Smooth muscle cell (in vitro differentiated cells): ENCODE data around the gene LOX. TPM values are rescaled to one million over a fixed set of nuclear protein-coding genes. Genes with fewer than 3 reads are reported as not detected.

Experiments used
- DNase-seq: peaks from one replicate; lab custom pipeline; 2025; ENCODE audit not compliant: unreplicated experiment; lab: John Stamatoyannopoulos, UW
- H2AFZ ChIP-seq: fragments of 200-600 bp; sonication (generic); 2 replicates; pipeline ENCODE4 v1.6.0; 2016; ENCODE audit warnings: antibody characterized with exemption, low read depth, mild to moderate bottlenecking
- H3F3A ChIP-seq: fragments of 200-600 bp; sonication (generic); 2 replicates; pipeline ENCODE4 v1.6.0; 2017; ENCODE audit warnings: antibody characterized with exemption, low read depth
- H3K27ac ChIP-seq: fragments of 200-600 bp; sonication (generic); 2 replicates; pipeline ENCODE4 v1.5.1; 2016; ENCODE audit warnings: low read depth, mild to moderate bottlenecking
- H3K27me3 ChIP-seq: fragments of 200-600 bp; sonication (generic); 2 replicates; pipeline ENCODE4 v1.6.1; 2016; ENCODE audit warnings: low read depth, mild to moderate bottlenecking
- H3K36me3 ChIP-seq: fragments of 200-600 bp; sonication (generic); 2 replicates; pipeline ENCODE4 v1.5.1; 2016; ENCODE audit warnings: low read depth
- H3K4me1 ChIP-seq: fragments of 200-600 bp; sonication (generic); 2 replicates; pipeline ENCODE4 v1.5.1; 2016; ENCODE audit warnings: low read depth
- H3K4me2 ChIP-seq: fragments of 200-600 bp; sonication (generic); 2 replicates; pipeline ENCODE4 v1.6.0; 2016; ENCODE audit warnings: mild to moderate bottlenecking
- H3K4me3 ChIP-seq: fragments of 200-600 bp; sonication (generic); 2 replicates; pipeline ENCODE4 v1.5.1; 2016; ENCODE audit warnings: mild to moderate bottlenecking
- H3K79me2 ChIP-seq: fragments of 200-600 bp; sonication (generic); 2 replicates; pipeline ENCODE4 v1.6.0; 2016; ENCODE audit warnings: low read depth, mild to moderate bottlenecking
- H3K9ac ChIP-seq: fragments of 200-600 bp; sonication (generic); 2 replicates; pipeline ENCODE4 v1.6.0; 2016; ENCODE audit warnings: low read depth
- H3K9me3 ChIP-seq: fragments of 200-600 bp; sonication (generic); replicated peaks from 2 replicates; pipeline ENCODE4 v1.5.1; 2016; ENCODE audit warnings: low read depth
- H4K20me1 ChIP-seq: fragments of 200-600 bp; sonication (generic); 2 replicates; pipeline ENCODE4 v1.6.0; 2016; ENCODE audit warnings: low read depth
- CTCF ChIP-seq: fragments of 200-600 bp; sonication (generic); IDR thresholded peaks from 2 replicates; pipeline ENCODE4 v1.5.1; 2017; ENCODE audit warnings: borderline replicate concordance, mild to moderate bottlenecking, antibody characterized with exemption; ENCODE audit not compliant: insufficient read depth, poor library complexity, severe bottlenecking
- WGBS: methylation state at CpG from one replicate; pipeline ENCODE4 v1.1.7; 2016; ENCODE audit warnings: low lambda C conversion rate; 5-methylcytosine and 5-hydroxymethylcytosine counted together
- polyA plus RNA-seq: library from polyadenylated mRNA; unstranded; fragments of >200 nt; fragmentation: Nextera tagmentation; extraction: Ambion mirVana; gene quantifications from 2 replicates; pipeline ENCODE4 v1.2.1, GENCODE V29; 2016
- total RNA-seq: library from RNA; depleted of rRNA; stranded (reverse); fragments of >200 nt; gene quantifications from 2 replicates; pipeline ENCODE4 v1.2.3, GENCODE V29; 2014

Gene LOX
- total and polyA plus RNA-seq, 2 experiments from 2014 or later, result 642 to 808 TPM

- Histone ChIP-seq H3F3A (no peaks in the 10 kb centered on the region), H2AFZ (no peak overlapping the region), H4K20me1 (no peaks in the 10 kb centered on the region), H3K27me3 (no peaks in the 10 kb centered on the region), H3K4me2 (no peak overlapping the region), H3K9me3 (no peaks in the 10 kb centered on the region), H3K79me2 (no peaks in the 10 kb centered on the region), H3K9ac (no peak overlapping the region), H3K36me3 (no peaks in the 10 kb centered on the region), H3K4me3 (no peak overlapping the region), H3K4me1 (peaks cover 4% of the 10 kb centered on the region), H3K27ac (no peak overlapping the region)
- TF ChIP-seq CTCF, result no peak
- no peak for DNase-seq
Observed at GRCh38 chr5:122056913-122057312, 21.1 kb downstream of the LOX start.

DNA sequence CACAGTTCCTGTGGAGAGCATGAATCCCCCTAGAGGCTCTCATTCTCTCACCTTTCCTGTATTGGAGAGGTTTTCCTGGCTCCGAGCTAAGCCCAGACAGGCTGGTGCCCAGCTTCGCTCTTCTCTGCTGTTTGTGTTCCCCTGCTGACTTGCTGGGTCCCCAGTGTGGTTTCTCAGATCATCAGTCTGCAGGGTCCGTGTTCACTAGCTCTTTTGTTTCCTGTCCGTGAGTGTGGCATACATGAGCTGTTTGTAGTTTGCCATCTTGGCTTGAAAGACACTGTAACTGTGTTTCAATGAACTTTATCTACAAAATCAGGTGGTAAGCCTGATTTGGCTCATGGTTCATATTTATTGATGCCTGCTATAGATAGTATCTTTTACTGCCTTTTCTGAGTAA is 23.8 kb downstream of the LOX start:
- no peak for DNase-seq
- Histone ChIP-seq H3K4me2 (no peak overlapping the region), H3K27me3 (no peaks in the 10 kb centered on the region), H3K36me3 (no peaks in the 10 kb centered on the region), H3K4me3 (no peak overlapping the region), H3K4me1 (no peaks in the 10 kb centered on the region), H3K27ac (no peak overlapping the region), H3K9ac (no peak overlapping the region), H4K20me1 (no peaks in the 10 kb centered on the region), H3K9me3 (no peaks in the 10 kb centered on the region), H3F3A (no peaks in the 10 kb centered on the region), H3K79me2 (no peaks in the 10 kb centered on the region), H2AFZ (no peak overlapping the region)
- no peak for TF ChIP-seq CTCF
- WGBS, result 95% methylated on average over 4 of the region's 4 CpGs

DNA sequence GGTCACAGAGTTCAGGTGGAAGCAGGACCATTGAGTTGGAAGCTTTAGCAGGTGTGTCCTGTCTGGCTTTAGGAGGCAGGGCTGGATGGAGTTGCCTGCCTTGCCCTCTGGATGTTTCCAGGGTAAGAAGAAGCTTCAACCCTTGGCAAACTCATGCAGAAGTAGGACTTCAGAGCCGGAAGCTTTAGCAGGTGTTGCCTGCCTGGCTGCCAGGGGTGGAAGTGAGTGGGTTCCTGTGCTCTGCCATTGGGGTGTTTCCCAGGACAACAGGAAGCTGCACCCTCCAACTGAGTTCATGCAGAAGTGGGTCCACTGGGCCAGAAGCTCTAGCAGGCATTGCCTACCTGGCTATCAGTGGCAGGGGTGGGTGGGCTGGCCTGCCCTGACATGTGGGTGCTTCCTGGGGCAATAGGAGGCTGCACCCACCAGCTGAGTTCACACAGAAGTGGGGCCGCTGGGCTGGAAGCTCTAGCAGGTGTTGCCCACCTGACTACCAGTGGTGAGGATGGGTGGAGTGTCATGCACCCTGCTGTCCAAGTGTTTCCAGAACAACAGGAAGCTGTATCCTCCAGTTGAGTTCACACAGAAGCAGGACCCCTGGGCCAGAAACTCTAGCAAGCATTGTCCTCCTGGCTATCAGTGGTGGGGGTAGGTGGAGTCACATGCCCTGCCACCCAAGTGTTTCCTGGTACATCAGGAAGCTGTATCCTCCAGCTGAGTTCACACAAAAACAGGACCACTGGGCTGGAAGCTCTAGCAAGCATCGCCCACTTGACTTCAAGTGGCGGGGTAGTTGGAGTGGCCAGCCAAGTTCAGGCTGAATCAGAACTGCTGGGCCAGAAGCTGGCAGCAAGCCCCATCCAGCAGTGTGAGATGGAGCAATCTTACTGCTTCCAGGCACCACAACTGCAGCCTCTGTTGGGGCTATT is 24.6 kb downstream of the LOX start:
- no peak for DNase-seq
- no peak overlapping the region for H3K4me2 ChIP-seq
- H4K20me1 ChIP-seq, result no peaks in the 10 kb centered on the region
- H3K9ac ChIP-seq, result no peak overlapping the region
- H3K4me1 ChIP-seq, result no peaks in the 10 kb centered on the region
- H3F3A ChIP-seq, result no peaks in the 10 kb centered on the region
- H3K4me3 ChIP-seq, result no peak overlapping the region
- no peaks in the 10 kb centered on the region for H3K36me3 ChIP-seq
- WGBS, result 99% methylated on average over 4 of the region's 4 CpGs
- TF ChIP-seq CTCF, result no peak
- no peaks in the 10 kb centered on the region for H3K79me2 ChIP-seq
- no peaks in the 10 kb centered on the region for H3K27me3 ChIP-seq
- H3K27ac ChIP-seq, result no peak overlapping the region
- H3K9me3 ChIP-seq, result no peaks in the 10 kb centered on the region
- H2AFZ ChIP-seq, result no peak overlapping the region

DNA sequence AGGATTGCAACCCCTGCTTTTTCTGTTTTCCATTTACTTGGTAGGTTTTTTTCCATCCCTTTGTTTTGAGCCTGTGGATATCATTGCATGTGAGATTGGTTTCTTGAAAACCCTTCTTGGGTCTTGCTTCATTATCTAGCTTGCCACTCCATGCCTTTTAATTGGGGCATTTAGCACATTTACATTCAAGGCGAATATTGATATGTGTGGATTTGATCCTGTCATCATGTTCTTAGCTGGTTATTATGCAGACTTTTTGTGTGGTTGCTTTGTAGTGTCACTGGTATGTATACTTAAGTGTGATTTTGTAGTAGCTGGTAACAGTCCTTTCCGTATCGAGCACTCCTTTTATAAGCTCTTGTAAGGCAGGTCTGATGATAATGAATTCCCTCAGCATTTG is 26.5 kb downstream of the LOX start:
- H4K20me1 ChIP-seq, result no peaks in the 10 kb centered on the region
- no peaks in the 10 kb centered on the region for H3F3A ChIP-seq
- no peaks in the 10 kb centered on the region for H3K36me3 ChIP-seq
- no peaks in the 10 kb centered on the region for H3K9me3 ChIP-seq
- no peak overlapping the region for H3K27ac ChIP-seq
- TF ChIP-seq CTCF, result no peak
- DNase-seq, result no peak
- H3K9ac ChIP-seq, result no peak overlapping the region
- WGBS, result 35% methylated on average over 3 of the region's 3 CpGs
- no peak overlapping the region for H3K4me3 ChIP-seq
- no peak overlapping the region for H2AFZ ChIP-seq
- no peaks in the 10 kb centered on the region for H3K27me3 ChIP-seq
- H3K79me2 ChIP-seq, result no peaks in the 10 kb centered on the region
- no peaks in the 10 kb centered on the region for H3K4me1 ChIP-seq
- no peak overlapping the region for H3K4me2 ChIP-seq
